Right lobe of liver (tissue), 6 donors: Measurements from ENCODE around the gene GTF2H3. TPM values are rescaled to one million over a fixed set of nuclear protein-coding genes. Genes with fewer than 3 reads are reported as not detected.
A peak's percentile ranks its signal among the peaks of the same experiment; 100 is the strongest.

Experiments used
- ATAC-seq, 4 donors: fragments of 200-7000 bp; cut with Tn5 transposase; one replicate each; pipeline ENCODE4 v1.9.1; 2020; ENCODE audit warnings: mild to moderate bottlenecking in 4 of 4, moderate library complexity in 4 of 4
- DNase-seq, 3 donors: peaks; one replicate each; pipeline ENCODE4 v3.0.0-alpha.2; 2020
- H3K27ac ChIP-seq, 3 donors: fragments of 200-600 bp; one replicate each; pipeline ENCODE4 v1.8.0; 2022
- H3K27me3 ChIP-seq, 2 donors: fragments of 200-600 bp; one replicate each; pipeline ENCODE4 v1.8.0; 2022
- H3K36me3 ChIP-seq, 4 donors: fragments of 200-600 bp; sonication (generic) in 1 of 4; one replicate each; pipeline versions ENCODE4 v1.5.1 to v1.8.0; 2017 to 2022; ENCODE audit warnings: control low read depth in 1 of 4
- H3K4me1 ChIP-seq, 4 donors: fragments of 200-600 bp; sonication (generic) in 1 of 4; one replicate each; pipeline versions ENCODE4 v1.5.1 to v1.8.0; 2017 to 2022; ENCODE audit warnings: control low read depth in 1 of 4
- H3K4me3 ChIP-seq, 3 donors: fragments of 200-600 bp; one replicate each; pipeline ENCODE4 v1.8.0; 2022
- H3K9me3 ChIP-seq, 4 donors: fragments of 200-600 bp; sonication (generic) in 1 of 4; one replicate each; pipeline versions ENCODE4 v1.5.1 to v1.8.0; 2017 to 2022; ENCODE audit warnings: control low read depth in 1 of 4
- CTCF ChIP-seq, 4 donors: fragments of 200-600 bp in 3 of 4; fragments of 450-650 bp in 1 of 4; IDR thresholded peaks; one replicate each; pipeline versions ENCODE4 v1.5.1 to v1.8.0; 2016 to 2022; ENCODE audit warnings: antibody characterized with exemption in 4 of 4, mild to moderate bottlenecking in 2 of 4
- POLR2A ChIP-seq: fragments of 450-650 bp; IDR thresholded peaks from one replicate; pipeline ENCODE4 v1.6.1; 2017; ENCODE audit warnings: antibody characterized with exemption, mild to moderate bottlenecking
- WGBS: methylation state at CpG from one replicate; pipeline ENCODE4 v1.1.6; 2018; ENCODE audit warnings: low coverage, low lambda C conversion rate; ENCODE audit not compliant: insufficient coverage; ENCODE audit errors: missing lambda C conversion rate; 5-methylcytosine and 5-hydroxymethylcytosine counted together
- intact Hi-C, 2 donors: fragments of 100-400 bp; cut with DNase I; formaldehyde crosslinking; loops; one replicate each; pipeline versions ENCODE4 v1.11.2 to v1.14.1; 2022
- total RNA-seq, 6 experiments: library from RNA; depleted of rRNA in 2 of 6; stranded (reverse); fragments of >200 nt in 2 of 6; fragmentation: NEBNext Ultra II Directional in 3 of 6; extraction: Animal tissue kit (Norgen Biotek cat#: 25700) in 3 of 6; gene quantifications; one replicate each; pipeline versions ENCODE4 v1.1.0 to v1.2.4, GENCODE V29; 2016 to 2023
- donor health status: DM: no; HTN: yes; CAD: no.
- donor health status: DM: no; HTN: no; CAD: no.
- donor health status: DM: no; HTN: no; CAD: no.
- donor health status: DM: no; HTN: yes; CAD: no.
- donor health status: DM: no; HTN: yes; CAD: no.

Gene GTF2H3
- total RNA-seq, 6 experiments from 2014 or later, result 10.9 to 15.6 (median 13.9) TPM

GRCh38 chr12:123598522-123598921 is 35.1 kb upstream of the GTF2H3 start:
- Histone ChIP-seq H3K36me3 (peaks cover 0 to 36% (median 10%) of the 10 kb centered on the region in 4 donors), H3K27ac (no peak overlapping the region)

GRCh38 chr12:123599310-123599709 is 34.3 kb upstream of the GTF2H3 start:
- Histone ChIP-seq H3K4me1 (peaks cover 0 to 24% (median 9%) of the 10 kb centered on the region in 4 donors), H3K27me3 (no peaks in the 10 kb centered on the region), H3K9me3 (no peaks in the 10 kb centered on the region), H3K27ac (no peak overlapping the region), H3K4me3 (no peak overlapping the region), H3K36me3 (peaks cover 0 to 29% (median 9%) of the 10 kb centered on the region in 4 donors)
- no peak for TF ChIP-seq CTCF (IDR thresholded peaks at IDR 0.05)
- TF ChIP-seq POLR2A, result no peak
- DNase-seq, result no peak
- intact Hi-C loops, result no loop called here
- no peak for ATAC-seq
- WGBS, result 86% methylated on average over 1 of the region's 1 CpG

More at GRCh38 chr12:123598522-123598921, 35.1 kb upstream of the GTF2H3 start:
- Histone ChIP-seq H3K4me1 (peaks cover 0 to 26% (median 9%) of the 10 kb centered on the region in 4 donors), H3K9me3 (no peaks in the 10 kb centered on the region), H3K4me3 (no peak overlapping the region), H3K27me3 (no peaks in the 10 kb centered on the region)
- TF ChIP-seq POLR2A (no peak), CTCF (IDR thresholded peaks at IDR 0.05) (no peak)
- DNase-seq (no peak), ATAC-seq (no peak)
- intact Hi-C loops, result no loop called here
- 73% methylated on average over 2 of the region's 3 CpGs for WGBS

- TF ChIP-seq CTCF (IDR thresholded peaks at IDR 0.05), result no peak
- TF ChIP-seq POLR2A, result no peak
- 83% methylated on average over 1 of the region's 7 CpGs for WGBS
- H3K9me3 ChIP-seq, result no peaks in the 10 kb centered on the region
- peaks cover 0 to 26% (median 9%) of the 10 kb centered on the region in 4 donors for H3K36me3 ChIP-seq
- no peaks in the 10 kb centered on the region for H3K27me3 ChIP-seq
- DNase-seq (no peak), ATAC-seq (no peak)
- H3K4me1 ChIP-seq, result peaks cover 0 to 20% (median 9%) of the 10 kb centered on the region in 4 donors
- H3K27ac ChIP-seq, result no peak overlapping the region
- intact Hi-C loops, result no loop called here
- H3K4me3 ChIP-seq, result no peak overlapping the region
Measured at GRCh38 chr12:123599721-123600120, 33.9 kb upstream of the GTF2H3 start.

- peak; percentile 51 for TF ChIP-seq POLR2A
- TF ChIP-seq CTCF (IDR thresholded peaks at IDR 0.05), result peak; percentile 42 to 68 (median 60)
- Histone ChIP-seq H3K36me3 (peaks cover 0 to 39% (median 13%) of the 10 kb centered on the region in 4 donors), H3K4me3 (peak within 1 kb of the TSS; percentile 94 to 100 (median 97)), H3K27ac (peak within 1 kb of the TSS; percentile 44 to 90 (median 68)), H3K4me1 (peaks cover 0 to 5% (median 3%) of the 10 kb centered on the region in 4 donors), H3K9me3 (no peaks in the 10 kb centered on the region), H3K27me3 (no peaks in the 10 kb centered on the region)
- ATAC-seq, result peak; percentile 96 to 98 (median 97)
- no CpG with 5 or more reads among the region's 81 CpGs for WGBS
- intact Hi-C loops, result no loop called here
- peak; percentile 84 to 89 (median 89) for DNase-seq
Measured at GRCh38 chr12:123601602-123602489, 31.8 kb upstream of the GTF2H3 start, which contains the start of gene DDX55. Gene DDX55, plus strand, starts transcription at chr12:123602099. Its CDS starts 50 bp downstream, at chr12:123602149.
